PC-9 (cell line): ENCODE measurements around the gene SHCBP1. TPM values are rescaled to one million over a fixed set of nuclear protein-coding genes. Genes with fewer than 3 reads are reported as not detected.

Experiments used
- BruUV-seq: library from RNA; stranded (reverse); fragments of 400-500 nt; replicated peaks from 2 replicates; lab custom pipeline; 2021; lab: Mats Ljungman, UMichigan
- CTCF ChIA-PET: fragments of 300-600 bp; sonication (Branson Sonifier 250); formaldehyde crosslinking; loops from one replicate; lab custom pipeline; 2022; ENCODE audit warnings: antibody characterized with exemption; lab: Charles Lee
- POLR2A ChIA-PET: fragments of 300-600 bp; sonication (Branson Sonifier 250); formaldehyde crosslinking; loops from one replicate; lab custom pipeline; 2022; ENCODE audit warnings: antibody characterized with exemption; ENCODE audit not compliant: unreplicated experiment; lab: Charles Lee
- DNase-seq, 2 experiments: peaks; one replicate each; pipeline versions ENCODE4 v3.0.0 to v3.0.0-alpha.2; 2015 to 2022; ENCODE audit warnings: mixed read lengths in 1 of 2
- H2AFZ ChIP-seq: fragments of 200-600 bp; sonication (generic); 2 replicates; pipeline ENCODE4 v1.8.1; 2017; ENCODE audit warnings: antibody characterized with exemption
- H3F3A ChIP-seq: fragments of 200-600 bp; sonication (generic); 2 replicates; pipeline ENCODE4 v1.8.1; 2017; ENCODE audit warnings: antibody characterized with exemption, mild to moderate bottlenecking, low read depth; ENCODE audit not compliant: insufficient read depth
- H3K27ac ChIP-seq: fragments of 200-600 bp; sonication (generic); 2 replicates; pipeline ENCODE4 v1.6.1; 2016; ENCODE audit warnings: mixed run types
- H3K27me3 ChIP-seq: fragments of 200-600 bp; sonication (generic); 2 replicates; pipeline ENCODE4 v1.6.1; 2016; ENCODE audit warnings: low read depth, mixed run types; ENCODE audit not compliant: insufficient read depth
- H3K36me3 ChIP-seq: fragments of 200-600 bp; sonication (generic); 2 replicates; pipeline ENCODE4 v1.6.1; 2016; ENCODE audit warnings: low read depth, mixed run types
- H3K4me1 ChIP-seq: fragments of 200-600 bp; sonication (generic); replicated peaks from 2 replicates; pipeline ENCODE4 v1.6.1; 2016; ENCODE audit warnings: mixed run types; ENCODE audit not compliant: insufficient read depth
- H3K4me2 ChIP-seq: fragments of 200-600 bp; sonication (generic); 2 replicates; pipeline ENCODE4 v1.6.1; 2017; ENCODE audit warnings: mixed run types
- H3K4me3 ChIP-seq: fragments of 200-600 bp; sonication (generic); 2 replicates; pipeline ENCODE4 v1.6.1; 2016; ENCODE audit warnings: mixed run types
- H3K79me2 ChIP-seq: fragments of 200-600 bp; sonication (generic); 2 replicates; pipeline ENCODE4 v1.6.1; 2017; ENCODE audit warnings: low read depth, mixed run types
- H3K9me2 ChIP-seq: fragments of 200-600 bp; sonication (generic); 2 replicates; pipeline ENCODE4 v1.8.1; 2017; ENCODE audit warnings: mild to moderate bottlenecking; ENCODE audit not compliant: insufficient read depth
- H3K9me3 ChIP-seq: fragments of 200-600 bp; sonication (generic); 2 replicates; pipeline ENCODE4 v1.8.1; 2016; ENCODE audit warnings: low read depth; ENCODE audit not compliant: insufficient read depth
- H4K20me1 ChIP-seq: fragments of 200-600 bp; sonication (generic); 2 replicates; pipeline ENCODE4 v1.8.1; 2017; ENCODE audit not compliant: insufficient read depth
- CTCF ChIP-seq: fragments of 200-600 bp; sonication (generic); conservative IDR thresholded peaks from 2 replicates; pipeline ENCODE4 v1.6.1; 2017; ENCODE audit warnings: mixed run types, antibody characterized with exemption, mild to moderate bottlenecking, moderate library complexity
- EZH2 ChIP-seq: fragments of 200-600 bp; sonication (generic); IDR thresholded peaks from 2 replicates; pipeline ENCODE4 v1.8.0; 2017; ENCODE audit warnings: antibody characterized with exemption, low read depth
- intact Hi-C: fragments of 100-400 bp; cut with micrococcal nuclease; formaldehyde crosslinking; loops from one replicate; pipeline ENCODE4 v1.10.0; 2022; ENCODE audit not compliant: unreplicated experiment
- total RNA-seq: library from RNA; stranded (reverse); gene quantifications from 2 replicates; pipeline ENCODE4 v1.2.3, GENCODE V29; 2021

Gene SHCBP1
- total RNA-seq, 1 experiment from 2014 or later, result 19.3 TPM

GRCh38 chr16:46651305-46651704 lies 30.1 kb upstream of the SHCBP1 start:
- Histone ChIP-seq H3K9me2 (no peaks in the 10 kb centered on the region), H3K4me2 (no peak overlapping the region), H3K4me1 (no peaks in the 10 kb centered on the region), H3K79me2 (no peaks in the 10 kb centered on the region), H3K27ac (no peak overlapping the region), H3K27me3 (peaks cover 2% of the 10 kb centered on the region; the same call in 1 of the 2 replicates), H3K9me3 (no peaks in the 10 kb centered on the region), H4K20me1 (no peaks in the 10 kb centered on the region), H3K36me3 (no peaks in the 10 kb centered on the region), H2AFZ (no peak overlapping the region), H3K4me3 (no peak overlapping the region), H3F3A (no peaks in the 10 kb centered on the region)
- DNase-seq, result no peak
- BruUV-seq, result no TSS peak
- CTCF ChIA-PET, result no interaction called here
- TF ChIP-seq CTCF (no peak), EZH2 (no peak)
- POLR2A ChIA-PET, result no interaction called here
- intact Hi-C loops, result no loop called here

DNA sequence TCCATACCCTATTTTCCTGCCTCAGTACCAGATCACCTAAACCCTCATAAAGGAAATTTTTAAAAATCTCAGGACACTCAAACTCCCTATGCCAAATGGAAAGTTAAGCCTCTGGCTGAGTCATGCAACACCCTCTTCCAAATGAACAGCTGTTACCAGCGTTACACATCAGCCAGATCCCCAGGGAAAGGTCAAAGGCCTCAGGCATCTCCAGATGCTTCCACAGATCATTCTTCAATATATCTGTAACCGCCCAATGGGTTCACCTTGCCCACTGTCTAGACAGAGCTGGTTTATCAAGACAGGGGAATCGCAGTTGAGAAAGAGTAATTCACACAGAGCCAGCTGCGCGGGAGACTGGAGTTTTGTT lies 29.1 kb upstream of the SHCBP1 start:
- no peaks in the 10 kb centered on the region for H3K36me3 ChIP-seq
- no peak for TF ChIP-seq CTCF
- no peak for TF ChIP-seq EZH2
- H3K4me3 ChIP-seq, result no peak overlapping the region
- no peak overlapping the region for H3K27ac ChIP-seq
- no peaks in the 10 kb centered on the region for H3K4me1 ChIP-seq
- no peaks in the 10 kb centered on the region for H3K9me3 ChIP-seq
- intact Hi-C loops, result no loop called here
- H2AFZ ChIP-seq, result no peak overlapping the region
- CTCF ChIA-PET, result no interaction called here
- H3K4me2 ChIP-seq, result no peak overlapping the region
- peaks cover 2% of the 10 kb centered on the region; the same call in 1 of the 2 replicates for H3K27me3 ChIP-seq
- DNase-seq, result no peak
- POLR2A ChIA-PET, result no interaction called here
- no peaks in the 10 kb centered on the region for H4K20me1 ChIP-seq
- H3K79me2 ChIP-seq, result no peaks in the 10 kb centered on the region
- no peaks in the 10 kb centered on the region for H3K9me2 ChIP-seq
- BruUV-seq, result no TSS peak
- no peaks in the 10 kb centered on the region for H3F3A ChIP-seq

DNA sequence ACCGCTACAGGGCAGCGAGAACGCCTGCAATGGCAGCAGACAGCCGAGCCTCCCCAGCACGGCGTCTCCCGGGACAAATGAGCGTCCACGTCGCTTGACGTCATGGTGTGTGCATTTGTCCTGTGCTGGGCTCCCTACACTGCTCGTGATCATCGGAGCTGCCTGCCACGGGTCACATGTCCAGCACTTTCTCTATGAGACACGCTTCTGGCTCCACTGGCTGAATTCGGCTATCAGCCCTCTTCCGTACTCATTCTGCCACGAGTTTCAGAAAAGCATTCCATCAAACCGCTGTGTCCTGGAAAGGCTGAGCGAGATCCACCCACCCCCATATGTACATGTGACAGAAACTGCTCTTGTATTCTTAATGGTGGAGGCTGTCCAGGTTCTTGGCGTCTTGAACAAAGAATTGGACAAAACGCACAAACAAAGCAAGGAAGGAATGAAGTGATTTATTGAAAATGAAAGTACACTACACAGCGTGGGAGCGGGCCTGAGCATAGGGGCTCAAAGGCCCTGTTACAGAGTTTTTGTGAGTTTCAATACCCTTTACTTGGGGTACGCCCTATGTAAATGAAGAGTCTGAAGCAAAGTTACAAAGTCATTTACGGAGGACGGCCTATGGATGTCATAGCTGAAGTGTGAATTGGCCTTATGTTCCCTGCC lies 28.5 kb upstream of the SHCBP1 start:
- H3K4me3 ChIP-seq, result no peak overlapping the region
- H3K79me2 ChIP-seq, result no peaks in the 10 kb centered on the region
- H2AFZ ChIP-seq, result no peak overlapping the region
- H4K20me1 ChIP-seq, result no peaks in the 10 kb centered on the region
- no TSS peak for BruUV-seq
- no peaks in the 10 kb centered on the region for H3K9me2 ChIP-seq
- CTCF ChIA-PET, result no interaction called here
- H3K27ac ChIP-seq, result no peak overlapping the region
- no peaks in the 10 kb centered on the region for H3K4me1 ChIP-seq
- H3F3A ChIP-seq, result no peaks in the 10 kb centered on the region
- peaks cover 5% of the 10 kb centered on the region; the same call in 1 of the 2 replicates for H3K27me3 ChIP-seq
- H3K9me3 ChIP-seq, result no peaks in the 10 kb centered on the region
- DNase-seq, result no peak
- TF ChIP-seq EZH2, result no peak
- no peak for TF ChIP-seq CTCF
- intact Hi-C loops, result no loop called here
- POLR2A ChIA-PET, result no interaction called here
- no peak overlapping the region for H3K4me2 ChIP-seq
- H3K36me3 ChIP-seq, result no peaks in the 10 kb centered on the region
